GM18909 (cell line): ENCODE measurements around the gene GOLGA1.

Experiments
- ATAC-seq: cut with Tn5 transposase; IDR thresholded peaks from one replicate; pipeline ENCODE4 v1.9.1; 2021; ENCODE audit warnings: mild to moderate bottlenecking; ENCODE audit not compliant: unreplicated experiment, poor library complexity

GOLGA1 gene

DNA sequence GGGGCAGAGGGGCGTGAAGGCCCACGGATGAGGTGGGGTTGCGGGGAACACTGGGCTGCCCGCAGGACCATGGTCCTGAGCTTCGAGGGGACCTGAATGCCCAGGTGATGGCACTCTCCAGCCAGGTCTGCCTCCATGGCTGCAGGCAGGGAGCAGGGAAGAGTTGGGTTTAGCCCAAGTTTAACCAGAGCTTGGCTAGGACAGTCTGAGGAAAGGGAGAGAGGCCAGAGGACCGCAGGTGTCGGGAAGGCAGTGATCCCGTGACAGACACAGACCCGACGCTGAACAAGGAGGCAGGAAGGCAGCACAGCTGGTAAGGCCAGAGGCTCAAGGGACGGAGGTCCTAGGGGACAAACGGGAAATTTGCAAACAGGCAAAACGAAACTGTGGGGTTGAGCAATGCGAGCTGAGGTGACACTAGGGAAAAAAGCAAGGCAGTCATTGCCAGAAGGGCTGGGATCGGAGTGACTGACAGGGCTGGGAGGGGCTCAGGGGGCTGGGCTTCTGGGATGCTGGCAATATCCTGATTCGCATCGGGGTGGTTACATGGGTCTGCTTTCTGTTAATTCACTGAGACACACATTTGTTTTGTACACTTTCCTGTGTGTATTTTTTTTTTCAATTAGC lies 53.9 kb downstream of the GOLGA1 start:
- no peak for ATAC-seq

DNA sequence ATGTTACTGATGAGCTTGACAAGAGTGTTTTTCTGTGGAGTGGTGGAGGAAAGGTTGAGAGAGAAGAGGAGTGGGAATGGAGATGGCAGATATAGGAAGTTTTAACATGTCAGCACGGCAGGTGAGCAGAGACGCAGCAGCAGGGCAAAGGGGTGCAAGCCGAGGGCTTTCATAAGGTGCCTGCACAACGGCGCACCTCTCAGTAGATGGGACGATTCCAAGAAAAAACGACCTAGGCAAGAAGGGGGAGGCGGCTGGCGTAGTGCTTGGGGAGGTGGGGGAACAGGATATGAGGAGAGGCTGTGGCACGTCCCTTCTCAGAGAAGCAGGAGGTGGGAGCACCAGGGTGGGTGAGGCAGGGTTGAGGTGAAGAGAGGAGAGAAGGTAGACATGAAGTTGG lies 54.4 kb downstream of the GOLGA1 start:
- ATAC-seq, result no peak

DNA sequence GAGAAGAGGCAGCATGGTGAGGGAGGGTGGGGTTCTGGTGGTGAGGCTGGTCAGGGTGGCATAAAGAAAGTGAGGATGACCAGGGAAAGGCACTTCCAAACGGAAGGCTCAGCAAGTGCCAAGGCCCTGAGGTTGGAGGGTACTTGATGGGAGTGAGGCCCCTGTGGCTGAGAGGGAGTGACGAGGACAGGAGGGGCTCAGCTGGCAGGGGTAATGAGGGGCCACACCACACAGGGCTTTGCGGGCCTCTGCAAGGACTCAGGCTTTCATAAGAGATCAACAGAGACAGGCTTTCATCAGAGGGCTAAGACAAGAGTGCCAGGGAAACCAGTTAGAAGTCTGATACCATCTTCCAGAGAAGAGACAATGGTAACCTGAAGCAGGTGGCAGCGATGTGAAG lies 55.3 kb downstream of the GOLGA1 start:
- no peak for ATAC-seq

DNA sequence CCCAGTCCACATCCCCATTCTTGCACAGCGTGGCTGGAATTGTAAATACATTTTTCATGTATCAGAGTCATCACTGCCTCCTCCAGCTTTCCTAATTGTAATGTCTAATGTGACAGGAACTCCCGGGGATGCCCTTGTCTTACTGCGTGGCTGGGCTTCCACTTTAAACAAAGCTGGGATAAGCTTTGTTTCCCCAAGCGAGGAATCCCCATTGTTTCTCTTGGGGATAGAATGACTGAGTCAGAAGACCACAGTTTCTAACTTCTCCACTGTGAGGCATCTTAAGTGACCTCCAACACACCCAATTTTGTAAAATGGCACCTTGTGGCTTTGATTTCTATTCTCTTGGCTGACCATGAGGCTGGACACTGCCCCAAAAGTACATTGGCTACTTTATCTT lies 56.5 kb downstream of the GOLGA1 start:
- ATAC-seq, result no peak

DNA sequence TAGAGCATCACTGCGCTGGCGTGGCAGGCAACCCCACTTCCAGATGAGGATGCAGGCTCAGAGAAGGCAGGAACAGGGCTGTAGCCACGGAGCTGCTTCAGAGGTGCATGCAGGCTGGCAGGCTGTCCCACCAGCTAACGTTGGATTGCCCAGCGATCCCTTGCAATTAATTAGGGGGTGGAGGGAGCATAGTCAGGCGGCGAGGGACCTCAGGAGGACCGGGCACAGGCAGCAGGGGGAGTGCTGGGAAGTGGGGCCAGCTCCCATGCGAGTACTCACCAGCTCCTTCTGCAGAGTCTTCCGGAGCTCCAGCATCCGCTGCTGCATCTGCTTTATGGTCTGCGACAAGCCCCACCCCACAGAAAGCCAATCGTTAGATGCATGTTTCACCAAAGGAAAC lies 58.7 kb downstream of the GOLGA1 start:
- ATAC-seq, result no peak

DNA sequence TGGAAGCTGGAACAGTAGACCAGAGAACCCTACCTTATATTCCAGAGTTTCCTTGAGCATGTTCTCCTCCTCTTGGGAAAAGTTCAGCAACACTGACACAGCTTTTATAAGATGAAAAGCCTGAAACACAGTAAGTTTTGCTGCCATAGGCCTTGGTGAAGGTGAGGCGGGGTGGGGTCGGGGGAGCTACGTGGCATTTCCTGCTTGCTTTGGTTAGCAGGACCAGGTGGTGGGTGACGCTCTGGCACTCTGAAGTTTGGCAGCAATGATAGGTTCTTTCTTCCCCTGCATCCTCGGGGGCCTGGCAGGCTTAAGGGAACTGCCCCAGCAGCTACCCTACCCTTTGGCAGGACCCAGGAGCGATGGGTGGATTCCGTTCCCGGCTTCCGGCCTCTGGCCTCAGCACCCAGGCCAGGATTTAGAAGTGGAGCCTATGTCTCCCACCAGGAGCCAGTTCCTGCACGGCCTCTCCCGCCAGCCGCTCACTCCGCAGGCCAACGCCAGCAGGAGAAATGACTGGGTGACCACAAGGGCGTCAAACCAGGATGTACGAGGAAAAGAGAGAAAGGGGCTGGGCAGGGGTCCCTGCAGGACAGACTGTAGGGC lies 59.6 kb downstream of the GOLGA1 start:
- ATAC-seq, result no peak

DNA sequence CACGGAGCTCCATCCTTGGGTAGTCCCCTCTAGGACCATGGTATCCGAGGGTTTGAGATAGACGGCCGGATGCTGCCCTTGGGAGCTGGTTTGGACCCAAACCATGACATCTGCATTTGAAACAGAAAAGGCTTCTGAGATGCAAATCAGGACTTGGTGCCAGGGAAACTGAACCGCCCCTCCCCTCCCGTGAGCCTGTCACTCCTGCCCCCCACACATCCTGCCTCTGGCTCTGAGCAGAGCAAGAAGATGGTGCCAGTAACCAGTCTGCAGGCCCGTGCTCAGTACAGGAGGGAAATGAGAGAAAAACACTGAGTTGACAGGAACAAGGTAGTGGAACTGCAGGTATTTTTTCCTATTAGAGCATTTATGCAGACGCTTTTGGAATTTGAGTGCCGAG lies 60.4 kb downstream of the GOLGA1 start:
- ATAC-seq, result no peak

DNA sequence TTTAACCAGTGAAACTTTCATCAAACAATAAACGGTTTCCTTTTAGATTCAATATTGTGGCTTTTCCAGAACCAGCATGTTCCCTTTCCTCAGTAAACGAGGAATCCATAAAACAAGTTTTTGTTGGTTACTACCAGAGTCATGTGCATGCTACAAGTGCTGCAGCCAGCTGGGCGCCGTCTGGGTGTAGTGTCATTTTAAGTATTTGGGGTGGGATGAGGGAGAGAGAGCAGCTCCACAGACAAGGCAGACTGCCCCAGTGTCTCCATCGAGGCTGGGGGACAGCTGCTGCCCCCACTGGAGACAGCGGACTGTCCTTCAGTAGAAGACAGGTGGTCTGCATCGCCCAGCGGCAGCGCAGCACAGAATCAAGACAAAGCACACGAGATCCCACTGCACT lies 61.7 kb downstream of the GOLGA1 start:
- ATAC-seq, result no peak

DNA sequence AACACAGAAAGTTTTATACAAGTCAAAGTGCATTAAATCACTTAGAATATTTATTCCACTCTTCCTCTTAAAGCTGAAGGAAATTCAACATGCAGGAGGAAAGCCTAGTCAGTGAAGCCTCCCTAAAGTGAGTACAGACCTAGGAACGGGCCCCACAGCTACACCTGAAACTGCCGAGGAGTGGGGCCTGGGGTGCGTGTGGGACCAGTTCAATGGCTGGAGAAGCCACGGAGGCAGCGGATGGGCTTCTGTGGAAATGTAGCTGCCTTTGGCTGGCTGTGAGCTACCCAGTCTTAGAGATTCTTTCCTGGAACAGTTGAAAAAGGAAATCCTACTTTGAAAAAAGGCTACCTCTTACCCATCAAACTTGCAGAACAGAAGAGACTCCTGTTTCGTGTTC lies 62.4 kb downstream of the GOLGA1 start:
- ATAC-seq, result no peak

DNA sequence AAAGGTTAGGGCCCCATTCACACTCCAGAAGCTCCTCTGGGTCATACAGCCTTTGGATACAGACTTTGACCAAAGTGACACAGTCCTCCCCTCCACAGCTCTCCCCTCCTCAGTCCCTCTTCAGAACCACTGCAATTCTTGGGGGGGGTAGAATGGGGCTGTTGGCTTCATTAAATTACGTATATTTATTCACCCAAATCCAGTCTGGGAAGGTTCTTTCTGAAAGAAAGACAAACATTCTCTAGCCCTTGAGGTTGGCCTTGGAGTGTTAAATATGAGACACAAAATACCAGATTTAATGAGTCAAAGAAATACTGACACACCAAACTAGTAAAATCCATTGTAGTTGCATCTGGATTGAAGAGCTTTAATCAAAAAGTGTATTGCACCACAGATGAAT lies 62.9 kb downstream of the GOLGA1 start:
- ATAC-seq, result no peak

DNA sequence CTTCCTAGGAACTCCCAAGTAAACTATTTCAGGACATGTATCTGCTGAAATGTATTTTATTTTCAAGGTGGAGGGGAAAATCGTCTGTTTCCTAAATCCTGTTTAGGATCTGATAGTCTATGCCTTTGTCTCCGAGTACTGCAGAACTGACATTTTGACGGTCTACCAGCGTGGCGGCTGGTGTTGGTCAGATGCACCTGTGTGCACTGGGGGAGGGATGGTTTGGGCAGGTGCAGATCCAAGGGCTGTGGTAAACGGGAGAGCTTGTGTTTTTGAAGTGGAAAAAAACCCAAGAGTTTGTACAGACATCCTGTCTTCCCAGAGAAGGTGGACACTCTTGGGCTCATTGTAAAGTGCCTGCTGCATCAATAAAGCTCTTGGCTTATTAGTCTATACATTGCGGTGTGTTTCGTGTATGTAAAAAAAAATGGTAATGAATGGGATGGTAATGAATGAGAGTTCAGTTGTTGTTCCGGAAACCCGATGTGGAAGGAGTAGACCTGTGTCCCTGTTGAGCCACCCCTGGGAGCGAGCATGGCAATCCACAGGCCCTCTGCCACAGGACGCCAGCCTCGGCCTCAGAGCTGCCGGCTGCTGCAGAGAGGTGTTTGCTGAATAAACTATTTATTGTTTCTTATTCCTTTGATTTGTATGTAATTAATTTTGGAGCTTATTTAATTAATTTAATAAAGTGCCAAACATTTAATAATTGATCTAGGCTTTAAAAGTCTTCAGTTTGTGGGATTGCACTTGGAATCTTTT lies 63.7 kb downstream of the GOLGA1 start:
- ATAC-seq, result no peak

DNA sequence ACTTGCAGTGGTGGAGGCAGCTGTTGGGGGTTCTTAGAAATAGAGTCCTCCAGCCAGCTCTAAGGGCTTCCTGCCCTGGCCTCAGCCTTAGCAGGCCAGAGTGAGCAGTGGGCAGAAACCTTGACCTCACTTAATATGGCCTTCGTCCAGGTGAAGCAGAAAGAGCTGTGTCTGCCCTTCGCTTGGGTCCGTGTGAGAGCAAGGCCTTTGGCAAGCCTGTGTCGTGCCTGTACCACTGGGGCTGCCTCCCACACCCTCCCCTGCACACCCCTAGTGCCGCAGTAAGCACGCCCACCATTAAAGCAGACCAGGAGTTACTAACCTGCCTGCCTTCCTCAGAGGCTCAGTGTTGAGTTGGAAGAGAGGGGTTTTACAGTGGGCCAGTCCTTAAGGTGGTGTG lies 65.4 kb downstream of the GOLGA1 start:
- ATAC-seq, result no peak

DNA sequence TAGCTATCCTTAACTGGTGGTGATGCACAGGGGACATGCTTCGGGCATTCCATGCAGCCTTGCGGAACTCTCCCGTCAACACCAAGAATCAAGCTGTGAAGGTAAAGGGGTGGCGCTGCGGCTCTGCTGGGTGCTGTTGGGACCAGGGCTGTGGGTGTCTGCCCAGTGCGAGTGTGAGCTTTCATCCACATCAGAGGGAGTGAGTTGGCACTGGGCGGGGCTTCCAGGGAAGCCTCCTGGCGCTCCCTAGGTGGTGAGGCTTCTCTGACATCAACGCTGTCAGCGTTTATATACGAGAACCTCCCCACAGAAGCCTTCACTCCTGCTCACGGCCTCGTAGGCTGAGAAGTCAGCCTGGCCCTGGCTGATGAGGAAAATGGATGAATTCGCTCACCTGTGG lies 67.2 kb downstream of the GOLGA1 start:
- no peak for ATAC-seq

DNA sequence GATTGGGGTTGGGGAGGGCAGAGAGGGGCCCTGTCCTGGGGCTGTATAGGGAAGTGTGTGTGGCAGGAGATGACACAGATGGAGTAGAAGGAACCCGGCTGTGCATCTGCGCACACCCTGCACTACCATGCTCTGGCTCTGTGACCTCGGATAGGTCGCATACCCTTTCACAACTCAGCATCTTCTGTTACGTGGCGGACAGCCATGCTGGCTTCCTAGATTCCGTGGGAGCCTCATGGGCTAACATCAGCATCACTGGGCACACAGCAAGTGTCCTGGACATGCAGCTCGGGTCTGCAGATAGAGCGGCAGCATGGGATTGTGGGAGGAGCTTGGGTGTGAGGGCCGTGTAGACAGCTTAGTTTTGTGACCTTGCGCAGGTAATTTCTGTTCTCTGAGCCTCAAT lies 69.7 kb downstream of the GOLGA1 start:
- no peak for ATAC-seq

DNA sequence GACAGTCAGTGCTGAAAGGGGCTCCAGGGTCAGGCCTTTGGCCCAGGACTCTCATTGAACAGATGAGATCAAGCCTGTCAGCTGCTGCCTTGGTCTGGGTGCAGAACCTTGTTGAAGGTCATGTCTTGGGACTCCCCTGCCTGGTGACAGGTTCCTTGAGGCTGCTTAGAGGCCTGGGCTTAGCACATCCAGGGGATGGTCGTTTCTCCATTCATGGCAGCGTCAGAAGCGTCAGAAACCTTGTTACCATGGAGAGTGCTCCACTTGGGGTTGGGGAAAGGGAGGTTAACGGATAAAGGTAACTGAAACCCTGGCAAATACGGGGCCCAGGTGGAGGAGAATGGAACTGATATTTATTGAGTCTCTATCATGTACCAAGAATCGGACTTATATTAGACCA lies 70.2 kb downstream of the GOLGA1 start:
- ATAC-seq, result no peak

DNA sequence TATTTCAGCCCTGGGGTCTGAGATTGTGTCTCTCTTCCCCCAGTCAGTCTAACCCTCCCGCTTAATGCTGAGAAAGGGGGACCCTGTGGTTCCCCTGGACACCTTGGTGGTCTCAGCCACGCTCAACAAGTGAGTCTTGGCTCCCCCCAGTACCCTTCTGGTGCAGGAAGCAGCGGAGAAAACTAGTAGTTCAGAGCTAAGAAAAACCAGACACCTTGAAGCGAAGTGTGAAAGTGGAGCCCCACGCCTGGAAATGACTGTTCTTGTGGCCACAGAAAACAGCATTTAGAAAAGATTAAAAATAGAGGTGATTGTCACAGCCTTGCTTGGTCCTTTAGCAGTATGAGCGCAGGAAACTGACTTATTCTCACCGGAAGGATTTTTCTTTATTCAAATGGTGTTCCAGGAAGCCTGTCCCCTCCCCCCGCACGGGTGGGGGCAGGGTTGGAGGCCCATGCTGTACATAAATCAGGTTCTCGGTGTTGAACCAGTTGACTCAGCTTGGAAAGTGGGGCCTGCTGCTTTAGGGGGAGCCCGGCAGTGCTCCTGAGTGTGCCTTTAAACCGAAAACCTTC lies 70.8 kb downstream of the GOLGA1 start:
- ATAC-seq, result peak; percentile 31

DNA sequence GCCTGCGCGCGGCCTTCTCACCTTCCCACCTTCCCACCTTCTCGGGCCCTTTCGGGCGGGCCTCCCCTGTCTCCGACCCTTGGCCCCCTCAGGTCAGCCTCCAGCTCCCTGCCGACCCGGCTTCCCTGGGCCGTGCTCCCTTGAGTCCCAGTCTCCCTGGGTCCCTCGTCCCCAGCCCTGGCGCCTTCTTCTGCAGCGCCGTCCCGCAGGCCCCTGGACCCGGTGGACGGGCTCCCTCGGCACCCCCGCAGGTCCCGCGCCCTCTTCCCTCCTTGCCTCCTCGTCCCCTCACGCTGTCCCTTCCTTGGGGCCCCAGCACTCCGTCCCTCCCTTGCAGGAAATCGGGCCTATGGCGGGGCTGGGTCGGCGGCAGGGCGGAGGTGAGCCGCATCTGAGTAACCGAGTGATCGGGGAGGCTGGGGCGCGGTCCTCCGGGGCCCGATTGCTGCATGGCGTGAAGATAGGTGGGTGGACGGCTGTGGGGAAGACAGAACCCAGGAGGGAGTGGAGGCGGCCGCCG lies 71.4 kb downstream of the GOLGA1 start:
- peak; percentile 17 for ATAC-seq

DNA sequence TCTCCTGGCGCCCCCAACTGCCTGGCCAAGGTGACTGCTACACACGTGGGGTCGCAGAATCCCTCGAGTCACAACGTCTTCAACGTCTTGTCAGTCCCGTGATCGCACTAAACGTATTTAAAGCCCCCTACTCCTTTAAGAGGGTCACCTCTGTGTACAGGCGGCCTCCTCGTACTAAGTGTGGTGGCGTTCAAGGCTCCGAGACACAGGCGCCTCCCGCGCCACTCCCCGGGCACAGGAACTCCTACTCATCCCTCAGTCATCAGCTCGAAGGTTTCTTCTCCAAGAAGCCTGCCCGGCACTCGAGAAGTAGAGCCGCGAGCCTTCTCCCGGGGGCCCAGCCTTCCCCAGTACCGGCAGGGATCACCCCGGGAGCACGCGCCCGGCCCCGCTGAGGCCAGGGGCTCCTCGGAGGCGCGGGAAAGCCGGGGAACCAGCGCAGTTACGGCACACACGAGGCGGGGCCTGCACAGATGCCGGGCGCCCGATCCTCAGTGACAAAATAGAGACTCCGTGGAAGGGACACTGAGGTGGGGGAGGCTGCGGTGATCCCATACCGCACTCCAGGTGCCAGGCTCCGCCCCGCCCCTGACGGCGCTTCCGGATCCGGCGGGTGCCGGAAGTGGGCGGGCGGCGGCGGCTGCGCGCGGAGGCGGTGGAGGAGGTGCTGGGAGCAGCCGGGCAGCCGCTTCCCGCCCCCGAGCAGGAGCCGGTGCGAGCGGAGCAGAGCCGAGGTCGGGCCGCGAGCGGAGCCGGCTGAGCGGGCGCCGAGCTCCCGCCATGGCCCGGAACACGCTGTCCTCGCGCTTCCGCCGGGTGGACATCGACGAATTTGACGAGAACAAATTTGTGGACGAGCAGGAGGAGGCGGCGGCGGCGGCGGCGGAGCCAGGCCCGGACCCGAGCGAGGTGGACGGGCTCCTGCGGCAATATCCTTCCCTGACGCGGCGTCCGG lies 72.1 kb downstream of the GOLGA1 start:
- peak; percentile 77 for ATAC-seq

DNA sequence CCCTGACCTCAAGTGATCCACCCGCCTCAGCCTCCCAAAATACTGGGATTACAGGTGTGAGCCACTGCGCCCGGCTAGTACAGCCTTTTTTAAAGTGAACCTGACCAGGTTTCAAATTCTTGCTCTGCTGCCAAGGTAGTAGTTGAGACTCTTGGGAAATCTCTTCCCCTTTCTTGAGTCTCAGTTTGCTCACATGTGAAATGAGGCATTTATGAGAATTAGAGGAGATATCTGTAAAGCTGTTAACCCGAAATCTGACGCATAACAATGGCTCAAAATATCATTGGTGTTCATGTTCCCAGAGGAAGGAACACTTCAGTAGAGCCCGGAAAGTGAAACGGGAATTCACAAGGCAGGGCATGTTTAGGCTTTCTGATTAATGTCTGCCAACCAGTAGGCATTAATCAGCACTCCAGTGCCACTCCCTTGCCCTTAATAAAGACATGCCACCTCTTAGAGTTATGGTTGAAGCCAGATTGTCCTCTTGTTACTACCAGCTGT lies 77.5 kb downstream of the GOLGA1 start:
- no peak for ATAC-seq
